NCI-H345 (cell line): ENCODE measurements around the gene CD276.

Source experiments
- DNase-seq: peaks from one replicate; lab custom pipeline; 2025; lab: John Stamatoyannopoulos, UW

The CD276 gene

GRCh38 chr15:73747847-73748590 is 63.8 kb downstream of the CD276 start:
- no peak for DNase-seq

GRCh38 chr15:73748730-73749129 is 64.5 kb downstream of the CD276 start:
- DNase-seq = no peak

GRCh38 chr15:73749533-73749932 is 65.3 kb downstream of the CD276 start:
- DNase-seq = no peak

- DNase-seq = no peak
Observed at GRCh38 chr15:73749971-73750370, 65.8 kb downstream of the CD276 start.

- no peak for DNase-seq
Observed at GRCh38 chr15:73750438-73750837, 66.3 kb downstream of the CD276 start.

- DNase-seq = no peak
Observed at GRCh38 chr15:73750951-73751350, 66.8 kb downstream of the CD276 start.

- peak; percentile 7 for DNase-seq
Observed at GRCh38 chr15:73751511-73751898, 67.3 kb downstream of the CD276 start.

- DNase-seq = no peak
Observed at GRCh38 chr15:73751899-73752805, 68.0 kb downstream of the CD276 start.

- no peak for DNase-seq
Observed at GRCh38 chr15:73752806-73753193, 68.6 kb downstream of the CD276 start.

- DNase-seq = no peak
Observed at GRCh38 chr15:73753250-73754130, 69.3 kb downstream of the CD276 start, which contains the start of gene INSYN1. TSS of gene INSYN1 (minus strand) at chr15:73753351. CDS start at chr15:73751130, 2,221 bp downstream.

GRCh38 chr15:73754461-73754860 is 70.3 kb downstream of the CD276 start:
- no peak for DNase-seq

GRCh38 chr15:73755481-73755880 is 71.3 kb downstream of the CD276 start:
- peak; percentile 71 for DNase-seq

GRCh38 chr15:73755946-73756345 is 71.8 kb downstream of the CD276 start:
- no peak for DNase-seq

GRCh38 chr15:73756390-73756789 is 72.2 kb downstream of the CD276 start:
- DNase-seq = no peak

GRCh38 chr15:73756947-73757513 is 72.8 kb downstream of the CD276 start:
- DNase-seq = no peak

GRCh38 chr15:73757571-73757970 is 73.4 kb downstream of the CD276 start:
- no peak for DNase-seq

- DNase-seq = no peak
Observed at GRCh38 chr15:73758461-73758860, 74.3 kb downstream of the CD276 start.

- no peak for DNase-seq
Observed at GRCh38 chr15:73760330-73761329, 76.4 kb downstream of the CD276 start.

GRCh38 chr15:73763931-73764330 is 79.7 kb downstream of the CD276 start:
- DNase-seq = no peak
